ENCODE data around the gene NR3C1.

Gene NR3C1

DNA sequence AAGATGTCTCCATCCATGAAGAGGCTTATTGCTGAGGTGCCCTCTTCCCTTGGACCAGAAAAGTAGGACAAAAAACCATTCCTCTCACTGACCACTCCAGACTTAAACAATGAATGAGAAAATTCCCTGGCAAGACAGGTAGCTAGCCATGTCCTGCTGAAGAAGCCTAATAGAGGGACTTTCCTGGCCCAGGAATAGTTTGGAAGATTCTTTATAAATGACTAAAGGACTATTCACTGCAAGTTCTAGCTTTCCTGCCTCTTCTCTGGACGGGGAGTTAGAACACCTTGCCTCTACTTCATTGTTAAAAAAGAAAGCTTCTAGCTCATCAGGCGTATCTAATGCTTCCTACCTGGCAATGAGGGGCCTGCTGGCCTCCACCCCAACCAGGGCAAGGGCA is 153.6 kb downstream of the NR3C1 start:
- DNase-seq = no peak

DNA sequence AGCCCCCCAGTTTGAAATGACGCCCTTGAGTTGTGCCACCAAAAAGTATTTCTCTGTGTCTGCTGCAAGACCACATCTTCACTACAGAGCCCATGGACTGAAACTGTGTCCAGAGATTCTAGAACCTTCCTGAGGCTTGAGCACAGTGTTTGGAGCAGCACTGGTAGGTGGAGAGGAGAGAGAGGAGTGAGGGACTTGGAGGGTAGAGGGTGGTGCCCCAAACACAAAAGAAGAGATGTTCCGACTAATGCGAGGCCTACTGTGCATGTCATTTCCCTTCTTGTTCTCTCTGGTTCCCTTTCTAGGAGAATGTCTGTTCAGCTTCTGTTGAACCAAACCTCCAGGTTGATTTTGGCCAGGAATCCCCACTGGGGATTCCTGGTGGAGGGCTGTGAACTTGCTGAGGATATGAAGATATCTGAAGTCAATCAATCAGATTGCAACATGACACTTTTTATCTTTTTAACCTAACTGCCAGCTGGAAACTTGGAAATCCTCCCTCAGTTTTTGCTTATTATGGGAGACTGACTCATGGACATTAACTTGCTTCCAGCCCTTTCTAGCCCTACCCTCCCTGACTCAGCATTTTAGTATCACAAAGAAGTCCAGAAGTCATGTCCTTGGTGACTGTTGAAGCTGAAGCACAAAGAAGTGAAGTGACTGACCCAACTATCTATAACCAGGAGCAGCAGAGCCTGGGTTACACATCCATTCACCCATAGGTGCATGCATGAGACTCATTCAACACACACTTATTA is 154.5 kb downstream of the NR3C1 start:
- no peak for DNase-seq

DNA sequence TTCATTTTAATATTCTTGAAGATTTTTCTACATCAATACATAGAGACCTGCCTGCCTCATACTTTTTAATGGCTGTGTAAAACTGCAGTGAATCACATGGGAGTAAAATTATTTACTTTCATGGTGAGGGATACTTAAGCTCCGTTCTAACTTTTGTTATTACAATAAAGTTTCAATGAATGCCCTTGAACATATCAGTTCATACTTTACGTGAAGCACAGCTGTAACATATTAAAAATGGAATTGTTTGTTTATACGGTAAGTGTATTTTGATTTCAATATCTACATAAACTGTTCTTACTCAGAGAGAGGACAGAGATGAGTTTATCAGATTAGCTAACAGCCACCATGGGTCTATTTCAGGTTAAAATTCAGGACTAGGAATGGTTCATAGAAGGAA is 155.1 kb downstream of the NR3C1 start:
- DNase-seq = no peak

DNA sequence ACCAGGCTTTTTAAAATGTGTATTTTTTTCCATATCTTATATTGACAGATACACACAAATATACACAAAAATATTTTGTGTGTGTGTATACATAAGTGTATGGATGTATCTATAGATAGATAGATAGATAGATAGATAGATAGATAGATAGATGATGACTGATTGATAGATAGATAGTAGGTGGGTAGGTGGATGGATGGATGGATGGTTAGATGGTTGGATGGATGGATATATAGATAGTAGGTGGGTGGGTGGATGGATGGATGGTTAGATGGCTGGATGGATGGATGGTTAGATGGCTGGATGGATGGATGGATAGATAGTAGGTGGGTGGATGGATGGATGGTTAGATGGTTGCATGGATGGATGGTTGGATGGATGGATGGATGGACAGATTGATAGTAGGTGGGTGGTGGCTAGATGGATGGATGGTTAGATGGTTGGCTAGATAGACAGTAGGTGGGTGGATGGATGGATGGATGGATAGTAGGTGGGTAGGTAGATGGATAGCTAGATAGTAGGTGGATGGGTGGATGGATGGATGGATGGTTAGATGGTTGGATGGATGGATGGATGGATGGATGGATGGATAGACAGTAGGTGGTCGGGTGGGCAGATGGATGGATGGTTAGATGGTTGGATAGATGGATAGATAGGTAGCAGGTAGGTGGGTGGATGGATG is 156.2 kb downstream of the NR3C1 start:
- no peak for DNase-seq

DNA sequence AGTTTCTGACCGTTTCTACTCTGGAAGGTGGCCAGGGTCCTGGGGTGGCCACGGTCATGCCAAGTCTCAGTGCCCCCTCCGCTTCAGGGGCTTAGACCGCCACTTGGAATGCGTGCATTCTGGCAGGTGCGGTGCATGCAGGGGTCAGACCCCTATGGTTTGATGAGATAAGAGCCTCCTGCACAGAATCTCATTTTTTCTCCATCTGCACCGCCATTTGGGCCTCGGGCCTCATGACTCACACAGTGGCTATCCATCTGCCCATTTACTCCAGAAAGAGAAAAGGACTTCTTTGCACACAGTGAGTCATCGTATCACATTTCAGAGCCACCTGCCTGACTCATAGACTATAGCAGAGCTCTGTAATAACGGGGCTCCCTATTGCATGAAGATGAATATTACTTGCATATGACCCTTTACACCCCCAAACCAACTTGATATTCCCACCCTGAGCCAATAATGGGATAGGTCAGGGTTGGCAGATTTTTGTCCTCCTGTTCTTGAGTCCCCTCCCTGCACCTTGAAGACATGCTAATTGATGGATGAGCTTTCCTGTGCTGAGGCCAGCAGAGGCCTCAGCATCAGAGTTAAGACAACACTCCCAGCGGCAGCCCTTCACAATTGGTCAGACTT is 157.4 kb downstream of the NR3C1 start:
- no peak for DNase-seq

DNA sequence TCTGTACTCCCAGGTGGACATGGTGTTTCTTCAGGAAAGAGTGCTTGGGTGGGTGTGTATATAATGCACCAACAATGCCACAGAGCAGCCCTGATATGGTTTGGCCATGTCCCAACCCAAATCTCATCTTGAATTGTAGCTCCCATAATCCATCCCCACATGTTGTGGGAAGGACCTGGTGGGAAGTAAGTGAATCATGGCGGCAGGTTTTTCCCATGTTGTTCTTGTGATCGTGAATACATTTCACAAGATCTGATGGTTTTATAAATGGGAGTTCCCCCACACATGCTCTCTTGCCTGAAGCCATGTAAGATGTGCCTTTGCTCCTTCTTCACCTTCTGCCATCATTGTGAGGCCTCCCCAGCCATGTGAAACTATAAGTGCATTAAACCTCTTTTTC is 158.5 kb downstream of the NR3C1 start:
- no peak for DNase-seq

DNA sequence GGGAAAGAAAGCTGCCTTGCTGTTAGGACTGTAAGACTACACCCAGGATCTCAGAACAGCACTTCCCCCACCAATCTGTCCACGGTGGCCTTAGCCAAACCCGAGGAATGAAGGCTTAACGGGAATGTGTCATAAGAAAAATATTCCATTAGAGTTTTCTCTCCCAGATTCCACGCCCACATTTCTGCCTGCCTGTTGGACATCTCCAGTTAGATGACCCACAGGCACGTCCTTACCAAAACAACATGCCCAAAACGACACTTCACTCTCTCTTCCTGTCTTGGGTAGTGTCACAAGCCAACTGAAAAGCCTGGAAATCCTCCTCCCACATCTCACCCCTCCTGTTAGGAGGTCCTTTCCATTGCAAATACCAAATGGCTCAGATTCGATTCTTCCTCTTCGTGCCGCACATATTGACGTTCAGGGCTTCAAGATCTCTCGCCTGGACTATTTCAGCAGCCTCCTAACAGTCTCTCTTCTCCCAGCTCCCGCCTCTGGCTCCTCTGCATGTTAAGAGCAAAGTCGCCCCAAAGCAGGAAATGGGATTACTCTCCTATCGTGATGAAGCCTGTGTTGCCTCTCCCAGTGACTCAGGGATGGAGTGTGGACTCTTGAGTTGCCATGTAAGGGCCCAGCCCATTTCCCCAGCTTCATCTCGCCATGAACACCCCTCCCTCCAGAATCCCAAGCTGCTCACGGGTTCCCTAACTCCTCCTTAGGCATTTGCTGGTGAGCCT is 159.3 kb downstream of the NR3C1 start:
- no peak for DNase-seq

DNA sequence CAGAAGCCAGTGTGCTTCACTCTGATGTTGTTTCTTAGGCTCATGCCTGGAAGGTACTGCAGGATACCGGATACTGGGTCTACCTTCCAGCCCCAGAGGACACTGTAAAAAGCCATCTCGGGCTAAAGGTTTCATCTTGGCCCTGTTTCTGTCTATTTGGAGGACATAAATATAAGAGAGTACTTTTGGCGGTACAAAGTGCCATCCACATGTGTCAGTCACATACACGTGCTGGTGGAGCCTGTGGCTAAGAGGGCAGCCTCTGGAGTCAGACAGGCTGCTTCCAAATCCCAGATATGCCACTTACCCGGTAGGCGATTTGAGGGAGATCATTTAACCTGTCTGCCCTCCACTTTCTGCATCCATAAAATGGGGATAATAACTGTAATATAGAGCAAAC is 160.4 kb downstream of the NR3C1 start:
- DNase-seq = no peak

DNA sequence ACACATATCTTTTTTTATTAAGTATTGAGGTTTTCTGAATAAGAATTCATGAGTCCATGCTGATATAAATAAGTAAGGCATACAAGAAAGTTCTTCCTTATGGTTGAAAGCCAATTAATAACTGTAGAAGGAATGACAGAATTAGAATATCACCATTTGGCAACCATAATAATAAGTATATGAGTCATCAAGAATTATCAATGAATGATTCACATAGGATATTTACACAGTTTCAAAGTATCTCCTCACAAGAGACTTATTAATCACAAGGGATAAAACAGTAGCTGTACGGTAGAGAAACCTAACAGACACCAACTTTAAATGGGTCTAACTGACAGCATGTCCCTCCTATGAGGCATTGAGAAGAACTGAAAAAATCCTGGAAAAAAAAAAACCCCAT is 161.6 kb downstream of the NR3C1 start:
- no peak for DNase-seq

DNA sequence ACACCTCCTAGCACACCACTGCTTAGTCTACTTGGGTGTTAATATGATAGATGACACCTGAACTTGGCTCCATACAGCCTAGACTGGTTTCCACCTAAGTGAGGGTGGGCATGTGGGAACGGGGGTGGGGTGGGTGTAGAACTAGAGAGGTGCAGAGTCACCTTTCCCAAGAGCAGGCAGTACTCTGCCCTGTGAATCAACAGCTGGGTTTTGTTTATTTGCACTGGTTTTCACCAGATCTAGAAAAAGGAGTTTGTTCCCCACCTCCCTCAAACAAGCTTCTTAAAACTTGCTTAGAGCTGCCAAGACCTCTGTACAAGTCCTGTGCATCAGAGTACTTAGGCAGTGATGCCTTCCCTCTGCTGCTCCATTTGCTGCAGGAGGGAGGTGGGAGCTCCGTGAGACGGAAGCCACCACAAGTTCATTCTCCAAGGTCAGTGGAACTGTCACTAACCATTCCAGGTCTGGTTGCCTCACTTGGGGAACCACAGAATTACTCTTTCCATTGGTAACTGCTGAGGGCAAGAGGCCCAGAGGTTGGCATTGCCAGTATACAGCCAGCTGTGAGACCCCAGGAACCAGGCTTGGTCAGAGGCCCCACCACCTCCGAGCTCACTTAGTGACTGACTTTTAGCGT is 163.5 kb downstream of the NR3C1 start:
- no peak for DNase-seq

DNA sequence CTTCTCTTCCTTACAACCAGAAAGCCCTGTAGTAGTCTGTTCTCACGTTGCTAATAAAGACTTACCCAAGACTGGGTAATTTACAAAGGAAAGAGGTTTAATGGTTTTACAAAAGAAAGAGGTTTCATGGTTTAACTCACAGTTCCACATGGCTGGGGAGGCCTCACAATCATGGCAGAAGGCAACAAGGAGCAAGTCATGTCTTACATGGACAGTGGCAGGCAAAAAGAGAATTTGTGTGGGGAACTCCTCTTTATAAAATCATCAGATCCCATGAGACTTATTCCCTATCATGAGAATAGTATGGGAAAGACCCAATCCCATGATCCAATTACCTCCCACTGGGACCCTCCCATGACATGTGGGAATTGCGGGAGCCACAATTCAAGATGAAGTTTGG is 164.9 kb downstream of the NR3C1 start:
- no peak for DNase-seq

DNA sequence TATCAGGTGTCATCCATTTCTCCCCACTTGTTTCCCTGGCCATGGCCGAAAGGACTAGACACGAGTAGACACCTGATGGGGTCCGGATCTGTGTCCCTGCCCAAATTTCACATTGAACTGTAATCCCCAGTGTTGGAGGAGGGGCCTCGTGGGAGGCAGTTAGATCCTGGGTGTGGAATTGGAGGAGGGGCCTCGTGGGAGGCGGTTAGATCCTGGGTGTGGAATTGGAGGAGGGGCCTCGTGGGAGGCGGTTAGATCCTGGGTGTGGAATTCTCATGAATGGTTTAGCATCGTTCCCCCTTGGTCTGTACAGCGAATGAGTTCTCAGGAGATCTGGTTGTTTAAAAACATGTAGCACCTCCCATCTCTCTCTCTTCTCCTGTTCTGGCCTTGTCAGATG is 165.8 kb downstream of the NR3C1 start:
- no peak for DNase-seq

DNA sequence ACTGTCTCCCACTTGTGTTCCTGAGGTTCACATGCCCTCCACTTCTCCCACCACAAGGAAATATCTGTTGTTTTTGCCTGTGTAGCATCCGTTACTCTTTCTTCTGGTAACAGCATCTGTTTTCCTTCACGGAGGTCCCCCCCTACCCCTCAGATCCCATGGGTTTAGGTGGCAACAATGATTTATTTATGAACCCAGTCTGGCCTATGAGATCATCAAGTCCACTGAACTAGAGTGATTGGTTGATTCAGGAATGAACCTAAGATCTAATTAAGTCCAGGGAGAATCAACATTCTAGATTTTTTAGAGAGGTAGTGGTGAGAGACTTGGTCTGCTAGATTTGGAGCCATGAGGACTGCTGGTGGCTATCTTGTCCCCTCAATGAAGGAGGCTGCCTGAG is 166.8 kb downstream of the NR3C1 start:
- DNase-seq = no peak

DNA sequence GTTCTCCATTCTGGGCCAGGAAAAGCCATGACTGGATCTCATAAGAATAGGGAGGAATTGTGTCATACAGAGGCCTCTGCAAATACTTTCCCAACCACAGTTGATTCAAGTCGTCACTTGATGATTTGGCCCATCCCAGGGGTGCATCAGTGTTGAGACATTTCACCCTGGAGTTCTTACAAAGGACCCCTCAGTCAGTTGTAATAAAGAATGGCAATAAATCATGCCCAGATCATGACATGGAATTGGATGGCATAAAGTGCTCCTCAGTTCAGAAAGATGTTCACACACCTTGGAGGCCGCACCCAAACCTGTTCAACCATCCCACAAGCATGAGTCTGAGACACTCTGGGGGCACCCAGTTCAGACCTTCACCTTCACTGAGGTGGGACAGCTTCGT is 168.1 kb downstream of the NR3C1 start:
- DNase-seq = no peak

DNA sequence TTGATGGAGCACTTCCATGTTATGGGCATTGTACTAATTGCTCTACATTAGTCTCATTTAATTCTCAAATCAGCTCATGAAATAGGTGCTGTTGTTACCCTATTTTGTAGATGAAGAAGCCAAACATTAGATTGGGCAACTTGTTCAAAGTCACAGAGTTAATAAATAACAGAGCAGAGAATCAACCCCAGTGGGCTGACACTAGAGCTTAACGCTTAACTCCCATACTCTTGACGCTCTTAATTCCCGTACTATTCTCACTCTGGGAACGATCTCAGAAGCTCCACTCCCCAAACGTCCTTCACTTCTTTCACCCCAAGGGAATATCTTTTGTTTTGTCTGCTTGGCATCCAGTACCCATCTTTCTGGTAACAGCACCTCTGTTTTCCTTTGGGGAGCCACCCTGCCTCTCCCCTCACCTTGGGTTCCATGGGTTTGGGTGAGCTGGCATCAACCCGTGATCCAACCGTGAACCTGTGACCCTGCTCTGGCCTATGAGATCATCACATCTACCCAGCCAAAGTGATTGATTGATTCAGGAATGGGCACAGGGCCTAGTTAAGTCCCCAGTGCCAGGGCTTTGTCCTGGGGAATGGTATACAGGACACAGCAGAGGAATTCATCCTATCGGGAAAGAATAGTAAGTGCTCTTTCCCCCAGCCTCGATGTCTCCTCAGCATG is 169.2 kb downstream of the NR3C1 start:
- DNase-seq = no peak

DNA sequence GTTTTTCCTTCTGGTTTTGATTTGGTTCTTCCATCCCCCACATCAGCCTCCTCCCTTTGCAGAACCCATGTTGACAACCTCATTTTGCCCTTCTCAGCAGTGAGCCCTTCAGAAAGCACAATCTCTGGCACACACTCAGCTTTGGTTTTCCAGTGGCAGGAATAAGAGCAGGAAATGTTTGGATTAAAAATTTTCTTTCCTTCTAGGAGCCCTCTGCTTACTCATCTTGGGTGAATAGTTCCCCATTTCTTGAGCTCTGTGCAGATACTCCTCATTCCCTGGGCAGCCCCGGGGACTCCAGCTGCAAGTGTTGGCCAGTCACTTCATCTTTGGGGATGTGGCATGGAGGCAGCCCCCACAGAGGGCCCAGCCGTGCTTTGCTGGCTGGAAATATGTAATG is 170.5 kb downstream of the NR3C1 start:
- DNase-seq = no peak

DNA sequence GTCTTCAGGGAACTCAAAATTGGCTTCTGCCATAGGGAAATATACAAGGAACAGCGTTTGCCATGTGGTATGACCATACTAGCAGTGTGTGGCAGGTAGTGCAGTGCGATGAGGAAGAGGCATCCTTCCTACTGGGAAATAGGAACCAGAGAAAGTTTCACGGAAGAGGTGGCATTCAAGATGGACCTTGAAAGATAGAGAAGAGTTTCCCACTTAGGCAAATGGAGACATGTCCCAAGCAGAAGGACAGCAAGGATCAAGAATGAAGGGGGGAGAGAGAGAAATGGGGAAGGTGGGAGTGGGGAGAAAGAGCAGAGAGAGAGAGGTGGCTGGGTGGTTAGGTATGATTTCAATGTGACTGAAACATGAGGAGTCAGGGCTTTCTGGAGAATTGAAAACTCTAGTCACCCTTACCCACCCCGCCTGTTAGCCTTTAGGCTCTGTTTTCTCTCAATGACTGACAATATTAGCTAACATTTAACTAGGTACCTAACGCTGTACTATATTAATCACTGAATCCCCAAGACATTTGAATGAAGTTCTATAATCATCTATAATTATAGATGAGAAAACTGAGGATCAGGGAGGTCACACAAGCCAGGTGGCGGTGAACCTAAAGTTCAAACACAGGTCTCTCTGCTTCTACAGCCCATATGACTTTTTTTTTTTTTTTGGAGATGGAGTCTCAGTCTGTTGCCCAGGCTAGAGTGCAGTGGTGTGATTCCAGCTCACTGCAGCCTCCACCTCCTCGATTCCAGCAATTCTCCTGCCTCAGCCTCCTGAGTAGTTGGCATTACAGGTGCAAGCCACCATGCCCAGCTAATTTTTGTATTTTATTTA is 171.3 kb downstream of the NR3C1 start:
- DNase-seq = no peak

DNA sequence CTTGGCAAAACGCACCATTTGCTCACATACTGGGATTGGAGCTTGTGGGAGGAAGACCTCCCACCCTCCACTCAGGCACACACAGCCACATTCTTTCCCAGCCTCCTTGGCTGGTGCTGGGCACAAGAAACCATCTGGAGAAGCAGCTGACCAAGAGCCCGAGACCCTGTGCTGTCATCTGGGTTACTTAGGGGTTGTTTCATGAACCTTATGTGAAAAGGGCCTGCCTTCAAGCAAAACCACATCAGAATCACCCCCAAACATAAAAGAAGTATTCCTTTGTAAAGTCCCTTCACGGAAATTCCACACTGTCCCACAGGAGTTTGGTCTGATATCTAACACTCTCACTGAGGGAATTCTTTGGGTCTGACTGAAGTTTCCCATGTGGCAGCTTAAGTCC is 172.1 kb downstream of the NR3C1 start:
- no peak for DNase-seq

DNA sequence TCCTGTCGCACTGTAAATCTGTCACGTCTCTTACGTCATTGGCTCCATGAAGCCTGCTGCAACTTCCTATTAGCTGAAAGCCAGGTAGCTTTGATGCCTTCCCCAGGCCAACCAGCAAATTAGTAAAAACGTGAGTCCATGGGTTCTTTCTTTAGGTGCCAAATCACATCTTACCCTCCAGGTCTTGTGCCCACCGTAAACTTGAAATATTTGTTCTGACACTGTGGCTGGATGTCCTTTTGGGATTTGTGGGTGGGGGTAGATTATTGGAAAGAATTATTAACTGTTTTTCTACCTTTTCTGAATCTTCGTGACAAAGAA is 172.8 kb downstream of the NR3C1 start:
- no peak for DNase-seq

DNA sequence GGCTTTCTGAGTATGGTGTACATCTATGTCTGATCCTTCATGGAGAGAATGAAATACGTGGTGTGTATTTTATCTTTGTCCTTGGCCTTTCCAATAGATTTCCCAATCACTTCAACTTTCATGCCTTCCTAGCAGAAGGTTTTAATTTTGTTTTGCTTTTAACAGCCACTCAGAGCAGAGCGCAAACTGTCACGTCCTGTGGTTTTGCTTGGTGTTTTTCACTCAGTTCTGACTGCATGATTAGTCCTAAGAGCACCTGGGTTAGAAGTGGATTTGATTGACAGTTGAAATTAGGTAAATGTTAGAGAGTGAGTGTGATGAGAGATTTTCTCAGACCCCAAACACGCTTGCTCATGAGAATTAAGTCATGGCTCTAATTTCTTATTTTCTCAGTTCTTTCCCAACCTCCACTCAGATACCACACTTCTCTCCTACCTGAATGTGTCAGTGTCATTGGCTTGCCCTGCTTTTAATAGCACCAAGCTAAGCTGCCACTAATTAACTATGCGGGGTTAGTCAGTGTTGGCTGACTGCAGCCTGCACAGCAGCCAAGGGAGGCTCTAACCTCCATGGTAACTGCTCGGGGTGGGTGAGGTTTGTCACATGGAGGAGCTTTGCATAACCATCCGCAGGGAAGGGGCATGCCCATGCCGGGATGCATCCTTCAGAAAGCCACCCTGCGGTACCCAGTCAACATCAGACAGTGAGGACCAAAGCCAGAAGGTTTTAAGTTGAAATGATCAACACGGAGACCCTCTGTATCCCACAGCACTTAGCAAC is 173.4 kb downstream of the NR3C1 start:
- peak; percentile 36 for DNase-seq

DNA sequence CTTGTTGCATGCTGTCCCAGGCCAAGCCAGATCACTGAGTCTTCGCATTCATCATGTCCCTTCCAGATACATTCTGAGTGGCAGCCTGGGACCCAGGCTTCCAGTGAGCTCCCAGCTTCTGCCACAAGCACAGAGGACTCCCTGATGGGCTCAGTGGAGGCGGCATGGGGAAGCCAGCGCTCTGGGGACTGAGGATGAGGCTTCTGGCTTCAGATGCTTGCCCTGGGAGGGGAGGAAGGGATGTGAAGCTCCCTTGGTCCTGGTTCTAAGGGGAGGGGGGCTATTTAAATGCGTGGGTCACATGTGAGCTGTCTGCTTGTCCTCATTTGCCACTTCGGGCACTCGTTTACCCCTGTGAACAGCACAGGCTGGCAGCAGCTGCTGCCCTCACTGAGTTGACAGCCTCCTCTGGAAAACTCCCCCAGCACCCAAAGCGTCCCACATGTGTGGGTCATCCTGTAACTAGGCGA is 174.0 kb downstream of the NR3C1 start:
- DNase-seq = peak; percentile 18

Measured in activated naive CD4-positive, alpha-beta T cell treated with Interleukin-2 at 50 U/mL for 16 hours (primary cell).